H1 (cell line): ENCODE measurements around the gene ADRA2C. TPM values are rescaled to one million over a fixed set of nuclear protein-coding genes. Genes with fewer than 3 reads are reported as not detected.

Source experiments
- polyA plus RNA-seq, 7 experiments: library from polyadenylated mRNA; depleted of rRNA in 3 of 7; stranded (reverse) in 5 of 7; unstranded in 2 of 7; fragments of >200 nt in 5 of 7; fragments of 200-250 nt in 2 of 7; gene quantifications; 1 replicate in 5 of 7; 2 replicates in 1 of 7; 4 replicates in 1 of 7; pipeline versions ENCODE4 v1.2.1 to v1.2.3, GENCODE V29; 2011 to 2013; ENCODE audit warnings: missing spikeins in 2 of 7, mixed read lengths in 2 of 7
- total RNA-seq: library from RNA; stranded (reverse); fragmentation: NEBNext Ultra II Directional; extraction: Animal tissue kit (Norgen Biotek cat#: 25700); gene quantifications from 2 replicates; pipeline ENCODE4 v1.2.1, GENCODE V29; 2021
- TF ChIP-seq, protein P1 (sequence below): IDR thresholded peaks from 2 replicates; pipeline ENCODE4 v1.6.1; 2011; ENCODE audit warnings: low read depth, mild to moderate bottlenecking, low read length; ENCODE audit not compliant: insufficient read depth

Gene ADRA2C
- total and polyA plus RNA-seq, 2 of the 8 experiments (the other 6 are each of a cell fraction or from before 2014, with no cell fraction given) = 14.6 to 14.8 TPM

DNA sequence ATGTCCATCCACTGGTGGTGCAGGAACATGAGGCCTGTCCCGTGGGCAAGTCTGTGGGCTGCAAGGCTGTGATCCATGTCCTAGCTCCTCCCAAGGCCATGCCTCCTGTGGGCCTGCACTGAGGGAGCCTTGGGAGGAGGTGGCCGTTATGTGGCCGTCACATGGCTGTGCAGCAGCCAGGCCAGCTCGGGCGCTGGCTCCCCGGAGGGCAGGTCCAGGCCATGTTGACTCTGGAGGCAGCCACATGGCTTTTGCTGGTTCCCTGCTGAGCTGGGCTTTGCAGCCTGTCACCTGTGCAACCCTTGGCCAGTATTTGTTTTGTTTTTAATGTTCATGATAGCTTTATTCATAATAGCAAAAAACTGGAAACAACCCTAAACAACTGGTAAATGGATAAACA lies 13.3 kb downstream of the ADRA2C start (continued):
- TF ChIP-seq, protein P1, sequence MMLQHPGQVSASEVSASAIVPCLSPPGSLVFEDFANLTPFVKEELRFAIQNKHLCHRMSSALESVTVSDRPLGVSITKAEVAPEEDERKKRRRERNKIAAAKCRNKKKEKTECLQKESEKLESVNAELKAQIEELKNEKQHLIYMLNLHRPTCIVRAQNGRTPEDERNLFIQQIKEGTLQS = no peak
